ENCODE results near the gene BTNL3.

The BTNL3 gene

DNA sequence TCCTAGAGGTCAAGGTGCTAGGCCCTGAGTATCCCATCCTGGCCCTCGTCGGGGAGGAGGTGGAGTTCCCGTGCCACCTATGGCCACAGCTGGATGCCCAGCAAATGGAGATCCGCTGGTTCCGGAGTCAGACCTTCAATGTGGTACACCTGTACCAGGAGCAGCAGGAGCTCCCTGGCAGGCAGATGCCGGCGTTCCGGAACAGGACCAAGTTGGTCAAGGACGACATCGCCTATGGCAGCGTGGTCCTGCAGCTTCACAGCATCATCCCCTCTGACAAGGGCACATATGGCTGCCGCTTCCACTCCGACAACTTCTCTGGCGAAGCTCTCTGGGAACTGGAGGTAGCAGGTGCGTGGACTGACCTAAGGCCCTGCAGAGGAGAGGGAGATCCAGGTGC is 59.3 kb downstream of the BTNL3 start:
- DNase-seq, result no peak

DNA sequence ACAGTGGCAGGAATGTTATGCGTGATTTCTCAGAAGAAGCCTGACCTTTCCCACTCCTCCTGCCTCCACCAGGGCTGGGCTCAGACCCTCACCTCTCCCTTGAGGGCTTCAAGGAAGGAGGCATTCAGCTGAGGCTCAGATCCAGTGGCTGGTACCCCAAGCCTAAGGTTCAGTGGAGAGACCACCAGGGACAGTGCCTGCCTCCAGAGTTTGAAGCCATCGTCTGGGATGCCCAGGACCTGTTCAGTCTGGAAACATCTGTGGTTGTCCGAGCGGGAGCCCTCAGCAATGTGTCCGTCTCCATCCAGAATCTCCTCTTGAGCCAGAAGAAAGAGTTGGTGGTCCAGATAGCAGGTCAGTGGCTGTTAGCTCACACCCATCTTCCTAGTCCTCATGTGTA is 61.4 kb downstream of the BTNL3 start:
- DNase-seq, result no peak

DNA sequence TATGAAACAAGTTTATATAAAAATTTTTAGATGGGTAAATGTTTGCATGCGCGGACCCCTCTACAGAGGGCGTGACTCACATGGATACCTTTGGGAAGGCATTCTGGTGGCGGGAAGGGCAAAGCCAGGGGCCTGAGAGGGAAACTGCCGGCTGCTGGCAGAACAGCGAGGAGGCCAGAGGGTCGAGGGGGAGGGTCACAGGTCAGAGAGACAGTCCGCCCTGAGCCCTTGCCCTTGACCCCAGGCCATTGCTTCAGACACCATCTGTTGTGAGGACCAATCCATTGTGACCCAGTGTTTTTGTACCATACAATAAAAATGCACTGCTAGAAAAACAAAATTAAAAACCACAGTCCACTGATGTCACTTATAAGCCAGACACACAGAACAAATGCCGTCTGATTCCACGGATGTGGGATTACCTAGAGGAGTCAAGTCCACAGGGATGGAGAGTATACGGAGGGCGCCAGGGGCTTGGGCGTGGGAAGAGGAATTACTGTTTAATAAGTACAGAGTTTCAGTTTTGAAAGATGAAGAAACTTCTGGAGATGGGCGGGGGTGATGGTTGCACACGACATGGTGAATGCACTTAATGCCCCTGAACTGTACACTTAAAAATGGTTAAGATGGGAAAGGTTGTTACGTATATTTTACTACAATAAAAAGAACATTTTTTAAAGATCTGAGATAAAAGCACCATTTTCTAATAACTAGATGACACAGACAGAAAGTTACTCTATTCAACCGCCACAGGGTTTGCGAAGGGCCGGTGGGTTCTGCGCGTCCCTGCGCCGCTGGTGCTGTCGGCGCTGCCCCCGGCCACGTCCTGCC is 63.4 kb downstream of the BTNL3 start:
- no peak for DNase-seq

DNA sequence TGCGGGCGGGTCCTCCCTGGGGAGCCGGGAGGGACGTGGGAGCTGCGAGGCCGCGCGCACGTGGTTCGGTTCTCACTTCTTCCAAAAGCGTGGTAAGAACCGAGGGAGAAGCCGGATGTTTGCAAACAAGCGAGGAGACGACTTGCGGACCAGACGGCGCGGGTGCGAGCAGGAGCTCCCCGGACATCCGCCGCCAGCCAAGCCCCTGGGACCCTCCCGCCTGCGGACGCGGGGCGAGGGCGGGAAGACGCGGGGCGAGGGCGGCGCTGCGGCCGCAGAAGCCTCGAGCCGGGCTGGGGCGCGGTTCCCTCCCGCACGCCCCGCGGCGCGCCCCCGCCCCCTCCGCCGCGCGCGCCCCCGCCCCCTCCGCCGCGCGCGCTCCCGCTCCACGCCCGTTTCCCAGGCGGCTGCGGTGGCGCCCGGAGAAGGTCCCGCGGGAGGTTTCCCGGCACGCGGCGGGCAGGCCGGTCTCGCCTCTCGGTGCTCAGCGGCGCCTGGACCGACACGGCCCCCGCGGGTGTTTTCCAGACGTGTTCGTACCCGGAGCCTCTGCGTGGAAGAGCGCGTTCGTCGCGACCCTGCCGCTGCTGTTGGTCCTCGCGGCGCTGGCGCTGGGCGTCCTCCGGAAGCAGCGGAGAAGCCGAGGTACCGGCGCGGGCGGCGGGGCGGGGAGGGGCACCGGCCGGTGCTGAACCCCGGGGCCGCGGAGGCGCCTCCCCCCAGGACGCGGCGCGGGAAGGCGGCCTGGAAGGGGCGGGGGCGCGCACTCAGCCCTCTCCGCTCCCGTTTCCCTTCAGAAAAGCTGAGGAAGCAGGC is 64.2 kb downstream of the BTNL3 start:
- DNase-seq, result no peak

DNA sequence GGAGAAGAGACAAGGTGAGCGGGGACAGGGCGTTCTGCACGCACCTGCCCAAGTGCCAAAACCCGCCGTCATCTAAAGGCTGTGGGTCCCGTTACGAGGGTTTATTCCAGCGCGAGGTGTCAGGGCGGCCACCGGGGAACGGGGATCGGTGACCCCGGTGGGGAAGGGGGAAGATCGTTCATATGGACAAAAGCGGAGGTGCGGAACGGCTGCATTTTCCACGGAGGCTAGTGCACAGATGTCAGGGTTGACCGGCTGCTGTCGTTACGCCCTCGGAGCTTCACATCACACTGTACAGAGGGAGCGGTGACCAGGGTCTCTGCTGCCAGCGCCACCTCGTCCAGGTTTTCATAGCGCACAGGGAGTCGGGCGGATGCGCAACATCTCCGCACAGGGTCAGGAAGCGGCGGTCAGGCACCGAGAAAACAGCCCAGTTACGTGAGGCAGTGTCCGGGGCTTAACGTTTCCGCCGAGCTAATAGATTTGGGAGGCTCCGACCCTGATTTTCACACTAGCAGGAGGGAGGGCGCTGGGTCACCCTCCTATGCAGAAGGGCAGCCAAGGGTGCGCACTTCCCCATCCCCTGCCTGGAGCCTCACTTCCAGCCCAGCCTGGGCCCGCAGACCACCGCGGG is 65.0 kb downstream of the BTNL3 start:
- no peak for DNase-seq

DNA sequence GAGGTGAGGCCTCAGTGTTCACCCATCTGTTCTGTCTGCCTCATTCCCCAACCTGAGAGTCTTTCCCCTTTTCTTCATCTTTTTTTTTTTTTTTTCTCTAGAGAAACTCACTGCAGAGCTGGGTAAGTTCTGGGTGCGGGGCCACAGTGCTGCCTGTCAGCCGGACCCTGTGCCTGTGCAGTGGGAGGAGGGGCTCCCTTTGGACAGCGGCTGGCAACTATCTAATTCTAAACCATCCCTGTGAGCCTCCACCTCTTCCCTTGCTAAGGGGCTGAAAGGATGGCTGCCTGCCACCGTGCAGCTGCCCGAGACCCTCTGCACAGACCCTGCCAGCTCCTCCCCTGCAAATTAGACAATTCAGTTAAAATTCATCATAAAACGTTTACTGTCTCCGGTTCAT is 65.5 kb downstream of the BTNL3 start:
- no peak for DNase-seq

DNA sequence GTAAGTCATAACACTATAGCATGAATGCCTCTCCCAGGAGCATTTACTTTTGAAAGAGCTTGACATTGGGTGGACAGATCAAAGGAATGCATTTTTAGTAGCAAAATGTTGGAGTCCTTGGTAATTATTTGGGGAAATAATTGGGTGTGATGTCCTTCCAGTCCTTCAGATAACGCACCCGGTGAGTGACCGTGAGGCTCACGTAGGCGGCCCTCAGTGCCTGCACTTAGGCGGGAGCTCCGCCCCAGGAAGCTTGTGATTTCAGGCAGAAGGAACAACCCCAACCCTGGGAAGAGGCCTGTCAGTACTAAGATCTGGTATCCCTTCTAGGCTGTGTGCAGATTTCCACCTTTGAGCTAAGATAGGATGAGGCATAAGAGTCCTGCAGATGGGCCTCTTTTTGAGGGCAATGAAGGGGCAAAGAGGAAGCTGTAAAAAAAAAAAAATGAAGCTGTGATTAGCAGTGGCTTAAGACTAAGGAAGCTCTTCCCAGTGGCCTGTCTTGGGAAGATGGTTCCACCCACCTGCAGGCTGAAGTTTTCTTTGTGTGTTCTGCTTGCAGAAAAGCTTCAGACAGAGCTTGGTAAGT is 66.3 kb downstream of the BTNL3 start:
- no peak for DNase-seq
